Fibroblast of lung (primary cell): ENCODE data around the gene TMEM140. TPM values are rescaled to one million over a fixed set of nuclear protein-coding genes. Genes with fewer than 3 reads are reported as not detected.

Experiments used
- DNase-seq, 2 donors: peaks; one replicate each; pipeline versions ENCODE4 v3.0.0 to v3.0.0-alpha.2; 2010; ENCODE audit warnings: low read depth in 2 of 2
- H2AFZ ChIP-seq: 2 replicates; pipeline ENCODE4 v1.5.1; 2012; ENCODE audit warnings: low read length, control low read depth, inconsistent platforms
- H3K27ac ChIP-seq: 2 replicates; pipeline ENCODE4 v1.5.1; 2011; ENCODE audit warnings: low read length, control low read depth; ENCODE audit not compliant: insufficient read depth
- H3K27me3 ChIP-seq: 2 replicates; pipeline ENCODE4 v1.5.1; 2011; ENCODE audit warnings: mild to moderate bottlenecking, low read length; ENCODE audit not compliant: control insufficient read depth, insufficient read depth
- H3K36me3 ChIP-seq: 2 replicates; pipeline ENCODE4 v1.5.1; 2011; ENCODE audit warnings: low read length; ENCODE audit not compliant: control insufficient read depth, insufficient read depth
- H3K4me1 ChIP-seq: 2 replicates; pipeline ENCODE4 v1.5.1; 2011; ENCODE audit warnings: low read length; ENCODE audit not compliant: control insufficient read depth, insufficient read depth; ENCODE audit errors: extremely low read depth
- H3K4me2 ChIP-seq: 2 replicates; pipeline ENCODE4 v1.5.1; 2011; ENCODE audit warnings: low read length, control low read depth; ENCODE audit not compliant: insufficient read depth; ENCODE audit errors: extremely low read depth
- H3K4me3 ChIP-seq, 4 experiments: fragments of 200-600 bp in 1 of 4; sonication (generic) in 1 of 4; replicated peaks in 1 of 4; 2 replicates each; pipeline ENCODE4 v1.5.1; 2011 to 2016; ENCODE audit warnings: low read length in 4 of 4, low read depth in 3 of 4, mild to moderate bottlenecking in 3 of 4, control low read depth in 2 of 4, inconsistent platforms in 1 of 4, mixed read lengths in 1 of 4; ENCODE audit not compliant: insufficient read depth in 1 of 4; ENCODE audit errors: control extremely low read depth in 1 of 4
- H3K79me2 ChIP-seq: 2 replicates; pipeline ENCODE4 v1.5.1; 2012; ENCODE audit warnings: mild to moderate bottlenecking, low read length, inconsistent platforms; ENCODE audit not compliant: control insufficient read depth, insufficient read depth
- H3K9ac ChIP-seq: 2 replicates; pipeline ENCODE4 v1.5.1; 2011; ENCODE audit warnings: mild to moderate bottlenecking, low read length, control low read depth; ENCODE audit not compliant: insufficient read depth
- H3K9me3 ChIP-seq: 2 replicates; pipeline ENCODE4 v1.5.1; 2012; ENCODE audit warnings: low read depth, low read length; ENCODE audit not compliant: control insufficient read depth, insufficient read depth
- H4K20me1 ChIP-seq: 2 replicates; pipeline ENCODE4 v1.5.1; 2011; ENCODE audit warnings: low read length; ENCODE audit not compliant: control insufficient read depth, insufficient read depth; ENCODE audit errors: extremely low read depth
- CTCF ChIP-seq, 2 donors: IDR thresholded peaks in 1 of 2; conservative IDR thresholded peaks in 1 of 2; 1 replicate in 1 of 2; 2 replicates in 1 of 2; pipeline ENCODE4 v1.5.1; 2011 to 2012; ENCODE audit warnings: low read length in 2 of 2, control low read depth in 1 of 2, inconsistent platforms in 1 of 2, low read depth in 1 of 2, mild to moderate bottlenecking in 1 of 2
- EZH2 ChIP-seq: IDR thresholded peaks from 2 replicates; pipeline ENCODE4 v1.5.1; 2012; ENCODE audit warnings: low read length, control low read depth, mild to moderate bottlenecking; ENCODE audit errors: missing control alignments
- polyA plus RNA-seq, 2 donors: library from polyadenylated mRNA; depleted of rRNA in 1 of 2; stranded (reverse) in 1 of 2; unstranded in 1 of 2; fragments of >200 nt; gene quantifications; 2 replicates each; pipeline ENCODE4 v1.2.1, GENCODE V29; 2011 to 2012; ENCODE audit warnings: missing spikeins in 1 of 2
- total RNA-seq: library from RNA; depleted of rRNA; stranded (reverse); fragments of >200 nt; gene quantifications from 2 replicates; pipeline ENCODE4 v1.2.1, GENCODE V29; 2014

The TMEM140 gene
- total and polyA plus RNA-seq, 2 donors (not counting 1 experiment from before 2014, with no cell fraction given) = 8.7 to 29.7 TPM

DNA sequence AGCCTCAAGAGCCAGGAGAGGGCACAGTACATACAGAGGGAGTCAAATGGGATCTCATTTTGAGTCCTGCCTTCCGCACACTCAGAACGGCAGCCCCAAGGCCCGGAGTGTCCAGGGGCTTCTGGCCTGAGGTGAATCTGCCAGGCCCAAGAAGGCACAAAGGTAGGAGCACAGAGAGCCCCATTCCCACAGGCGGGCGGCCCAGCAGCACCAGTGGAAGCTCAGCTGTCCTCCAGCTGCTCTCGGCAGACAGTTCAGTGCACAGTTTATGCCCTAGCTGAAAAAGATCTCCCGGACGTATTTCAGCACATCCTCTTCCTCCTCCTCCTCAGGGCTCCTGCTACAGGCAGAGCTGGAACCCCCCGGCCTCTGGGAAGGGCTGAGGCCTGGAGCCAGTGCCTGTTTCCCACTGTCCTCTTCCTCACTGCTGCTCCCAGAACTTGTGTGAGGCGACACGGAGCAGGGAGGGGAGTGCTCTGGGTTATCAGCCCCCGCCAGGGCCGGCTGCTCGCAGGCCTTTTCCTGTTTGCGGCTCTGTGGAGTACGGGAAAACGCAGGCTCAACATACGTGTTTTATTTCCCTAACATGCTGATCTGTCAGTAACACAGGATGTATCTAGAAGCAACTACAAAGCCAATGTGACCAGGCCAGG lies 18.6 kb downstream of the TMEM140 start:
- Histone ChIP-seq H4K20me1 (no peaks in the 10 kb centered on the region), H3K27ac (no peak overlapping the region), H3K79me2 (peaks cover 27% of the 10 kb centered on the region), H3K36me3 (peaks cover 33% of the 10 kb centered on the region), H3K4me3 (no peak overlapping the region), H2AFZ (no peak overlapping the region), H3K9ac (no peak overlapping the region), H3K4me2 (no peak overlapping the region), H3K9me3 (no peaks in the 10 kb centered on the region), H3K4me1 (peaks cover 14% of the 10 kb centered on the region), H3K27me3 (no peaks in the 10 kb centered on the region)
- no peak for TF ChIP-seq CTCF (conservative IDR thresholded peaks at IDR 0.05 in 1 of 2, IDR thresholded peaks at IDR 0.05 in 1 of 2; ENCODE audit: low read depth in 1 of 2, low read length in 2 of 2)
- TF ChIP-seq EZH2 = no peak
- DNase-seq = no peak

DNA sequence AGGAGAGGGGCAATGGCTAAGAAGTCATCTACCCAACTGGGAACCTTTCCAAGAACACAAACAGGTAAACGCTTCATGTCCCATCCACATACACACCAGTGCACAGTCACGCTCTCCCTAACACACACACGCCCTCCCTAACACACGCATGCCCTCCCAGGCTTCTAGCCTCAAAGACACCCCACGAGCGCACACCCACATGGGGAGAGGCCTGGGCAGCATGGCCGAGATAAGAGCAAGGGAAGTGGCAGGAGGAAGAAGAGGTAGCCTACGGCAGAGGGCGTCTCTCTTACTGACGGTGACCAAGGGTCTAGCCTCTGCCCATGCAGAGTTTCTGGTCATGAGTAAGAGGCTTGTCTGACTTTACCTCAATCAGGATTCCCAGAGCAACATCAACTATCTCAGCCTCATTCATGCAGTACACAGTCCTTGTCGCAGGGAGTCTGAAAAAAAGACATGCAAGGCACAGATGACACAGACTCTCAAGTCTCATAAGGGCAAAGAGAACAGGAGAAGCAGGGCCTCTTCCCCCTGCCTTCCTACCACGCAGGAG lies 19.6 kb downstream of the TMEM140 start:
- no peak overlapping the region for H3K9ac ChIP-seq
- DNase-seq = no peak
- TF ChIP-seq EZH2 (no peak), CTCF (conservative IDR thresholded peaks at IDR 0.05 in 1 of 2, IDR thresholded peaks at IDR 0.05 in 1 of 2; ENCODE audit: low read depth in 1 of 2, low read length in 2 of 2) (no peak)

GRCh38 chr7:135168001-135168400 lies 20.1 kb downstream of the TMEM140 start:
- peaks cover 27% of the 10 kb centered on the region for H3K79me2 ChIP-seq
- H3K27me3 ChIP-seq = no peaks in the 10 kb centered on the region
- H2AFZ ChIP-seq = no peak overlapping the region
- no peak overlapping the region for H3K9ac ChIP-seq
- no peaks in the 10 kb centered on the region for H3K9me3 ChIP-seq
- H4K20me1 ChIP-seq = no peaks in the 10 kb centered on the region
- TF ChIP-seq EZH2 (no peak), CTCF (conservative IDR thresholded peaks at IDR 0.05 in 1 of 2, IDR thresholded peaks at IDR 0.05 in 1 of 2; ENCODE audit: low read depth in 1 of 2, low read length in 2 of 2) (no peak)
- DNase-seq = no peak
- peaks cover 33% of the 10 kb centered on the region for H3K36me3 ChIP-seq
- peaks cover 14% of the 10 kb centered on the region for H3K4me1 ChIP-seq
- no peak overlapping the region for H3K4me2 ChIP-seq
- no peak overlapping the region for H3K4me3 ChIP-seq
- no peak overlapping the region for H3K27ac ChIP-seq

More for the DNA sequence above, 19.6 kb downstream of the TMEM140 start:
- no peak overlapping the region for H3K4me2 ChIP-seq
- no peak overlapping the region for H2AFZ ChIP-seq
- peaks cover 27% of the 10 kb centered on the region for H3K79me2 ChIP-seq
- no peaks in the 10 kb centered on the region for H3K9me3 ChIP-seq
- H4K20me1 ChIP-seq = no peaks in the 10 kb centered on the region
- peaks cover 14% of the 10 kb centered on the region for H3K4me1 ChIP-seq
- H3K4me3 ChIP-seq = no peak overlapping the region
- no peaks in the 10 kb centered on the region for H3K27me3 ChIP-seq
- H3K36me3 ChIP-seq = peaks cover 33% of the 10 kb centered on the region
- H3K27ac ChIP-seq = no peak overlapping the region
